ENCODE measurements around the gene ZRSR2. TPM values are rescaled to one million over a fixed set of nuclear protein-coding genes. Genes with fewer than 3 reads are reported as not detected.
"Not testable (repeated sequence)": the region's sequence is repeated elsewhere in the genome, so short reads cannot be mapped to it uniquely, and the experiment has no call there.

ZRSR2 gene
- polyA plus RNA-seq, 1 of the 3 experiments (the other 2 are of a cell fraction): 14.3 TPM

- TF ChIP-seq MAX (IDR thresholded peaks at IDR 0.05; ENCODE audit: low read depth): no peak
- TF ChIP-seq RCOR1 (IDR thresholded peaks at IDR 0.05; ENCODE audit: low read length): no peak
- no peak for TF ChIP-seq RAD21 (IDR thresholded peaks at IDR 0.05; ENCODE audit: low read length)
Observed at GRCh38 chrX:15758140-15758539, 32.1 kb upstream of the ZRSR2 start (continued).

- H3K9me3 ChIP-seq; H3K79me2 ChIP-seq (ENCODE audit: insufficient read depth); H3K36me3 ChIP-seq (replicated peaks in 1 of 2; ENCODE audit: control insufficient read depth in 1 of 2, insufficient read depth in 2 of 2, low read length in 1 of 2); H3K4me3 ChIP-seq (ENCODE audit: low read depth in 2 of 2, low read length in 1 of 2); H3F3A ChIP-seq (replicated peaks; ENCODE audit: insufficient read depth); H3K27ac ChIP-seq (ENCODE audit: low read depth in 2 of 2, low read length in 1 of 2); POLR2A ChIA-PET; H4K20me1 ChIP-seq (ENCODE audit: insufficient read depth); H3K4me2 ChIP-seq; H3K27me3 ChIP-seq (ENCODE audit: insufficient read depth); H3K9me2 ChIP-seq; H3K4me1 ChIP-seq (ENCODE audit: control insufficient read depth in 1 of 2, insufficient read depth in 2 of 2, low read depth in 1 of 2, low read length in 1 of 2); CTCF ChIA-PET; H2AFZ ChIP-seq (ENCODE audit: low read depth); DNase-seq; H3K9ac ChIP-seq: not testable (repeated sequence)
- WGBS (ENCODE audit: low lambda C conversion rate): 89% methylated on average over 6 of the region's 6 CpGs
Observed at GRCh38 chrX:15759886-15760285, 30.4 kb upstream of the ZRSR2 start.

DNA sequence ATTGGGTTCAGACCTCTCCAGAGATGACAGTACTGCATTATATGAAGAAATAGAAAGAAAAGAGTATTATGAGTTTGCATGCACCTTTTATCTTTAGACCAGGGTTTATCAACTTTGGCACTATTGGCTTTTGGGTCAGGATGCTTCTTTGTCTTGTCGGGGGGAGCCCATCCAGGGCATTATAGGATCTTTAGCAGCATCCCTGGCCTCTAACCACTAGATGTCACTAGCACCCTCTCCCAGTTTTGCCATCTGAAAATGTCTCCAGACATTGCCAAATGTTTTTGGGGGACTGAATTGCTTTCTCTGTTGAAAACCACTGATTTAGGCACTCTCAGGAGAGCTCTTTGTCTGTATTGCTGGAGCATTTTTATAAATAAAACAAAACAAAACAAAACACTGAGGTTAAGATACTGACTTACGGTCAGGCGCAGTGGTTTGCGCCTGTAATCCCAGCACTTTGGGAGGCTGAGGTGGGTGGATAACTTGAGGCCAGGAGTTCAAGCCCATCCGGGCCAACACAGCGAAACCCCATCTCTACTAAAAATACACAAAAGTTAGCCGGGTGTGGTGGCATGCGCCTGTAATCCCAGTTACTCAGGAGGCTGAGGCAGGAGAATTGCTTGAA, 28.6 kb upstream of the ZRSR2 start:
- WGBS (ENCODE audit: low lambda C conversion rate): 64% methylated on average over 7 of the region's 8 CpGs
- CTCF ChIA-PET: interaction anchor here (0.6 to 1.2 kb wide), 4 partner anchors 22 to 958 kb away, joined by 3 to 4 read pairs (median 3); partner anchors contain the start of gene SYAP1
- no peaks in the 10 kb centered on the region for H3K4me1 ChIP-seq (ENCODE audit: control insufficient read depth in 1 of 2, insufficient read depth in 2 of 2, low read depth in 1 of 2, low read length in 1 of 2)

More for the DNA sequence above, 28.6 kb upstream of the ZRSR2 start:
- H3K27me3 ChIP-seq (ENCODE audit: insufficient read depth): no peaks in the 10 kb centered on the region
- H3K4me2 ChIP-seq: no peak overlapping the region
- H3F3A ChIP-seq (replicated peaks; ENCODE audit: insufficient read depth): peaks cover 8% of the 10 kb centered on the region
- H3K27ac ChIP-seq (ENCODE audit: low read depth in 2 of 2, low read length in 1 of 2): no peak overlapping the region
- TF ChIP-seq CTCF (IDR thresholded peaks at IDR 0.05) (peak; percentile 90), SMC3 (IDR thresholded peaks at IDR 0.05; ENCODE audit: low read depth, low read length) (peak; percentile 55), RAD21 (IDR thresholded peaks at IDR 0.05; ENCODE audit: low read length) (peak; percentile 77), REST (IDR thresholded peaks at IDR 0.05; ENCODE audit: low read depth, low read length) (no peak), TAF1 (IDR thresholded peaks at IDR 0.05; ENCODE audit: borderline replicate concordance, low read depth, low read length) (no peak)
- DNase-seq: peak; percentile 62
- POLR2A ChIA-PET: no interaction called here
- H3K79me2 ChIP-seq (ENCODE audit: insufficient read depth): no peaks in the 10 kb centered on the region
- H2AFZ ChIP-seq (ENCODE audit: low read depth): no peak overlapping the region
- no peaks in the 10 kb centered on the region for H3K9me2 ChIP-seq
- no peaks in the 10 kb centered on the region for H3K9me3 ChIP-seq
- H4K20me1 ChIP-seq (ENCODE audit: insufficient read depth): no peaks in the 10 kb centered on the region
- H3K36me3 ChIP-seq (replicated peaks in 1 of 2; ENCODE audit: control insufficient read depth in 1 of 2, insufficient read depth in 2 of 2, low read length in 1 of 2): no peaks in the 10 kb centered on the region
- H3K9ac ChIP-seq: no peak overlapping the region
- no peak overlapping the region for H3K4me3 ChIP-seq (ENCODE audit: low read depth in 2 of 2, low read length in 1 of 2)
